Measurements from ENCODE around the gene MRPL43.
"Not testable (repeated sequence)": the region's sequence is repeated elsewhere in the genome, so short reads cannot be mapped to it uniquely, and the experiment has no call there.

GRCh38 chr10:100975397-100975796 lies 11.9 kb downstream of the MRPL43 start:
- not testable (repeated sequence) for TF ChIP-seq POLR2AphosphoS5, CTCF, POLR2A (IDR thresholded peaks at IDR 0.05)
